Trophoblast cell (in vitro differentiated cells and primary cell): Measurements from ENCODE around the gene KNSTRN.

Source experiments
- DNase-seq, 2 donors: peaks; one replicate each; pipeline ENCODE4 v3.0.0-alpha.2; 2016
- H2AFZ ChIP-seq: 2 replicates; pipeline ENCODE4 v1.6.1; 2013; ENCODE audit warnings: low read length, moderate library complexity, mild to moderate bottlenecking; ENCODE audit not compliant: insufficient read depth, poor library complexity
- H2AK5ac ChIP-seq: 2 replicates; pipeline ENCODE4 v1.6.1; 2013; ENCODE audit warnings: mild to moderate bottlenecking, low read length
- H2BK120ac ChIP-seq: 2 replicates; pipeline ENCODE4 v1.6.1; 2013; ENCODE audit warnings: low read length, mild to moderate bottlenecking, moderate library complexity; ENCODE audit not compliant: insufficient read depth, poor library complexity
- H2BK12ac ChIP-seq: 2 replicates; pipeline ENCODE4 v1.6.1; 2013; ENCODE audit warnings: mild to moderate bottlenecking, low read length, moderate library complexity
- H2BK5ac ChIP-seq: 2 replicates; pipeline ENCODE4 v1.6.1; 2013; ENCODE audit warnings: low read length, low read depth, moderate library complexity, mild to moderate bottlenecking; ENCODE audit not compliant: poor library complexity
- H3K14ac ChIP-seq: 2 replicates; pipeline ENCODE4 v1.6.1; 2013; ENCODE audit warnings: mild to moderate bottlenecking, low read length
- H3K18ac ChIP-seq: 2 replicates; pipeline ENCODE4 v1.6.1; 2013; ENCODE audit warnings: mild to moderate bottlenecking, low read length
- H3K23ac ChIP-seq: 2 replicates; pipeline ENCODE4 v1.6.1; 2013; ENCODE audit warnings: low read length
- H3K27ac ChIP-seq: 2 replicates; pipeline ENCODE4 v1.5.1; 2013; ENCODE audit warnings: low read depth, mild to moderate bottlenecking, inconsistent platforms, low read length, moderate library complexity
- H3K27me3 ChIP-seq: 2 replicates; pipeline ENCODE4 v1.6.1; 2013; ENCODE audit warnings: inconsistent platforms, mild to moderate bottlenecking, low read length, moderate library complexity; ENCODE audit not compliant: insufficient read depth
- H3K36me3 ChIP-seq, 2 experiments: 1 replicate in 1 of 2; 2 replicates in 1 of 2; pipeline ENCODE4 v1.6.1; 2013; ENCODE audit warnings: low read length in 2 of 2, mild to moderate bottlenecking in 2 of 2, moderate library complexity in 1 of 2; ENCODE audit not compliant: insufficient read depth in 2 of 2, control insufficient read depth in 1 of 2
- H3K4ac ChIP-seq: 2 replicates; pipeline ENCODE4 v1.6.1; 2013; ENCODE audit warnings: low read depth, mild to moderate bottlenecking, low read length, moderate library complexity
- H3K4me1 ChIP-seq, 2 experiments: 1 replicate in 1 of 2; 2 replicates in 1 of 2; pipeline ENCODE4 v1.6.1; 2013; ENCODE audit warnings: low read length in 2 of 2, mild to moderate bottlenecking in 2 of 2, moderate library complexity in 1 of 2; ENCODE audit not compliant: insufficient read depth in 2 of 2, control insufficient read depth in 1 of 2
- H3K4me2 ChIP-seq: 2 replicates; pipeline ENCODE4 v1.6.1; 2013; ENCODE audit warnings: inconsistent platforms, mild to moderate bottlenecking, low read length, moderate library complexity
- H3K4me3 ChIP-seq: 2 replicates; pipeline ENCODE4 v1.5.1; 2013; ENCODE audit warnings: mild to moderate bottlenecking, low read depth, low read length, inconsistent platforms
- H3K79me1 ChIP-seq: one replicate; pipeline ENCODE4 v1.6.1; 2013; ENCODE audit warnings: low read length
- H3K79me2 ChIP-seq: 2 replicates; pipeline ENCODE4 v1.6.1; 2013; ENCODE audit warnings: low read length, mild to moderate bottlenecking; ENCODE audit not compliant: control insufficient read depth, insufficient read depth, poor library complexity
- H3K9ac ChIP-seq: 2 replicates; pipeline ENCODE4 v1.6.1; 2013; ENCODE audit warnings: mild to moderate bottlenecking, low read length
- H3K9me3 ChIP-seq: 2 replicates; pipeline ENCODE4 v1.6.1; 2013; ENCODE audit warnings: low read depth, mild to moderate bottlenecking, control low read depth, inconsistent platforms, low read length; ENCODE audit not compliant: insufficient read depth
- H4K12ac ChIP-seq: 2 replicates; pipeline ENCODE4 v1.6.1; 2013; ENCODE audit warnings: low read depth, mild to moderate bottlenecking, low read length, moderate library complexity
- H4K8ac ChIP-seq: 2 replicates; pipeline ENCODE4 v1.6.1; 2013; ENCODE audit warnings: low read depth, mild to moderate bottlenecking, low read length, moderate library complexity
- H4K91ac ChIP-seq: one replicate; pipeline ENCODE4 v1.6.1; 2013; ENCODE audit warnings: low read depth, mild to moderate bottlenecking, low read length, moderate library complexity
- WGBS: extraction: QIAGEN DNeasy Blood & Tissue Kit; methylation state at CpG from one replicate; pipeline ENCODE4 v1.1.7; 2013; ENCODE audit warnings: missing lambda C conversion rate; ENCODE audit not compliant: insufficient read length, insufficient coverage; ENCODE audit errors: extremely low coverage; 5-methylcytosine and 5-hydroxymethylcytosine counted together

Gene KNSTRN

GRCh38 chr15:40347559-40348473 is 34.7 kb upstream of the KNSTRN start:
- no peaks in the 10 kb centered on the region for H3K4me1 ChIP-seq
- no peaks in the 10 kb centered on the region for H3K27me3 ChIP-seq
- no peak overlapping the region for H2AFZ ChIP-seq
- H2BK120ac ChIP-seq: no peak overlapping the region
- no peak overlapping the region for H4K91ac ChIP-seq
- whole genome bisulfite sequencing: no CpG with 5 or more reads among the region's 11 CpGs
- no peak overlapping the region for H4K8ac ChIP-seq
- DNase-seq: peak; percentile 42 to 55
- no peak overlapping the region for H4K12ac ChIP-seq
- no peak overlapping the region for H3K4ac ChIP-seq
- H3K18ac ChIP-seq: no peak overlapping the region
- H3K9ac ChIP-seq: no peak overlapping the region
- H3K14ac ChIP-seq: no peak overlapping the region
- H2BK12ac ChIP-seq: no peak overlapping the region
- no peaks in the 10 kb centered on the region for H3K36me3 ChIP-seq
- no peak overlapping the region for H3K27ac ChIP-seq
- peaks cover 2% of the 10 kb centered on the region for H3K9me3 ChIP-seq
- no peaks in the 10 kb centered on the region for H3K79me2 ChIP-seq
- H3K4me2 ChIP-seq: no peak overlapping the region
- no peaks in the 10 kb centered on the region for H3K79me1 ChIP-seq
- no peak overlapping the region for H2BK5ac ChIP-seq
- no peak overlapping the region for H3K4me3 ChIP-seq
- no peak overlapping the region for H3K23ac ChIP-seq
- no peak overlapping the region for H2AK5ac ChIP-seq

GRCh38 chr15:40348474-40348870 is 34.0 kb upstream of the KNSTRN start:
- no peak overlapping the region for H3K4me3 ChIP-seq
- DNase-seq: no peak
- peaks cover 2% of the 10 kb centered on the region for H3K9me3 ChIP-seq
- H2AK5ac ChIP-seq: no peak overlapping the region
- no peak overlapping the region for H3K27ac ChIP-seq
- H4K12ac ChIP-seq: no peak overlapping the region
- H3K14ac ChIP-seq: no peak overlapping the region
- H2BK120ac ChIP-seq: no peak overlapping the region
- H4K91ac ChIP-seq: no peak overlapping the region
- H3K79me1 ChIP-seq: no peaks in the 10 kb centered on the region
- H3K4me2 ChIP-seq: no peak overlapping the region
- H2AFZ ChIP-seq: no peak overlapping the region
- no CpG with 5 or more reads among the region's 5 CpGs for WGBS
- H3K79me2 ChIP-seq: no peaks in the 10 kb centered on the region
- H4K8ac ChIP-seq: no peak overlapping the region
- no peak overlapping the region for H3K4ac ChIP-seq
- no peak overlapping the region for H3K23ac ChIP-seq
- no peak overlapping the region for H3K18ac ChIP-seq
- H3K36me3 ChIP-seq: no peaks in the 10 kb centered on the region
- H3K27me3 ChIP-seq: no peaks in the 10 kb centered on the region
- no peak overlapping the region for H2BK12ac ChIP-seq
- peak overlapping the region; percentile 24 for H3K9ac ChIP-seq
- no peaks in the 10 kb centered on the region for H3K4me1 ChIP-seq
- no peak overlapping the region for H2BK5ac ChIP-seq

GRCh38 chr15:40349163-40349562 is 33.4 kb upstream of the KNSTRN start:
- Histone ChIP-seq H3K79me2 (no peaks in the 10 kb centered on the region), H3K9me3 (peaks cover 2% of the 10 kb centered on the region), H3K9ac (no peak overlapping the region), H3K36me3 (no peaks in the 10 kb centered on the region), H3K4me2 (no peak overlapping the region), H3K79me1 (no peaks in the 10 kb centered on the region), H2BK120ac (no peak overlapping the region), H3K4me3 (no peak overlapping the region), H4K91ac (no peak overlapping the region), H3K27me3 (no peaks in the 10 kb centered on the region), H2BK12ac (no peak overlapping the region), H3K23ac (no peak overlapping the region), H2AFZ (no peak overlapping the region), H4K12ac (no peak overlapping the region), H3K4me1 (no peaks in the 10 kb centered on the region), H2AK5ac (no peak overlapping the region), H2BK5ac (no peak overlapping the region), H3K27ac (no peak overlapping the region), H3K14ac (no peak overlapping the region), H4K8ac (no peak overlapping the region), H3K4ac (no peak overlapping the region), H3K18ac (no peak overlapping the region)
- WGBS: no CpG with 5 or more reads among the region's 5 CpGs
- DNase-seq: no peak

DNA sequence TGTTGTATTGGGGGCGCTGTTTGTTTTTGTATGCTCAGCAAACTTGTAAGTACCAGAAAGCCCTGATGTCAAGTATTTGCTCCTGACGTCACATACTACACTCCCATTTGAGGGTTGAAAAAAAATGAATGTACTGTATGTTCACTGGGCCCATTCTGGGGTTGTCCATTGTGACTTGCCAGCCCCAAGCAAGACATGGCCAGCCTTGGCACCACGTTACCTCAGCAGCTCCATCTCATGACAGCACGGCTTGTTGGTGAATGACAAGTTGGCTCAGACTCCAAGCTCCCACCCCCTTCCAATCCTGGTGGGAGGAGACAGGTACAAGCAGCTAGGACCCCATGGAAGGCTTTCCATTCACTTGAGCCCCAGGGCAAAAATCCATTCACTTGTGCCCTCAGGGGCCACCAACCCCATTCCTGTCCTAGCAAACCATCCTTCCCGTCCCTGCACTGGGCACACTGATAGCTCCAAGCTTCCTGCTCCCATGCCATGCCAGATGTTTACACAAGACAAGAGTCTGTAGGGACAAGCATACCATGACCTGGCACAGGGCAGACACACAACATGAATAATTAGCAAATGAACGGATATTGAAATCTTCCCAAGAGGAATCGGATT is 30.1 kb upstream of the KNSTRN start:
- no peak overlapping the region for H3K9ac ChIP-seq
- H3K4me3 ChIP-seq: no peak overlapping the region
- no peak overlapping the region for H2BK12ac ChIP-seq
- no peak for DNase-seq
- no peak overlapping the region for H2AK5ac ChIP-seq
- no peak overlapping the region for H3K4me2 ChIP-seq
- H3K23ac ChIP-seq: no peak overlapping the region
- no peaks in the 10 kb centered on the region for H3K4me1 ChIP-seq
- no peak overlapping the region for H3K4ac ChIP-seq
- H3K18ac ChIP-seq: no peak overlapping the region
- H4K8ac ChIP-seq: no peak overlapping the region
- no peak overlapping the region for H2AFZ ChIP-seq
- H3K36me3 ChIP-seq: no peaks in the 10 kb centered on the region
- no peaks in the 10 kb centered on the region for H3K27me3 ChIP-seq
- H2BK120ac ChIP-seq: no peak overlapping the region
- H3K14ac ChIP-seq: no peak overlapping the region
- no CpG with 5 or more reads among the region's 7 CpGs for WGBS
- no peak overlapping the region for H3K27ac ChIP-seq
- no peaks in the 10 kb centered on the region for H3K79me2 ChIP-seq
- no peak overlapping the region for H4K91ac ChIP-seq
- no peak overlapping the region for H4K12ac ChIP-seq
- H3K9me3 ChIP-seq: peaks cover under 1% of the 10 kb centered on the region
- no peaks in the 10 kb centered on the region for H3K79me1 ChIP-seq
- no peak overlapping the region for H2BK5ac ChIP-seq
